Omental fat pad (tissue), 4 donors: ENCODE results near the gene HOXA1. TPM values are rescaled to one million over a fixed set of nuclear protein-coding genes. Genes with fewer than 3 reads are reported as not detected.

Experiments used
- ATAC-seq: fragments of 150-250 bp; one replicate; pipeline ENCODE4 v1.9.1; 2016; ENCODE audit warnings: mild to moderate bottlenecking, moderate library complexity; ENCODE audit not compliant: low FRiP score
- DNase-seq: peaks from one replicate; pipeline ENCODE4 v3.0.0-alpha.2; 2019; ENCODE audit warnings: low spot score
- total RNA-seq, 4 donors: library from RNA; depleted of rRNA; stranded (reverse); fragments of >200 nt; gene quantifications; one replicate each; pipeline ENCODE4 v1.1.0, GENCODE V29; 2016
- TF ChIP-seq, protein P1 (sequence below), 3 donors: fragments of 450-650 bp; IDR thresholded peaks; one replicate each; pipeline ENCODE4 v1.5.1; 2016 to 2017; ENCODE audit warnings: antibody characterized with exemption in 3 of 3, mild to moderate bottlenecking in 3 of 3, moderate library complexity in 2 of 3

HOXA1 gene
- total RNA-seq, 4 donors from 2014 or later, result 0.56 to 0.84 (median 0.77) TPM

DNA sequence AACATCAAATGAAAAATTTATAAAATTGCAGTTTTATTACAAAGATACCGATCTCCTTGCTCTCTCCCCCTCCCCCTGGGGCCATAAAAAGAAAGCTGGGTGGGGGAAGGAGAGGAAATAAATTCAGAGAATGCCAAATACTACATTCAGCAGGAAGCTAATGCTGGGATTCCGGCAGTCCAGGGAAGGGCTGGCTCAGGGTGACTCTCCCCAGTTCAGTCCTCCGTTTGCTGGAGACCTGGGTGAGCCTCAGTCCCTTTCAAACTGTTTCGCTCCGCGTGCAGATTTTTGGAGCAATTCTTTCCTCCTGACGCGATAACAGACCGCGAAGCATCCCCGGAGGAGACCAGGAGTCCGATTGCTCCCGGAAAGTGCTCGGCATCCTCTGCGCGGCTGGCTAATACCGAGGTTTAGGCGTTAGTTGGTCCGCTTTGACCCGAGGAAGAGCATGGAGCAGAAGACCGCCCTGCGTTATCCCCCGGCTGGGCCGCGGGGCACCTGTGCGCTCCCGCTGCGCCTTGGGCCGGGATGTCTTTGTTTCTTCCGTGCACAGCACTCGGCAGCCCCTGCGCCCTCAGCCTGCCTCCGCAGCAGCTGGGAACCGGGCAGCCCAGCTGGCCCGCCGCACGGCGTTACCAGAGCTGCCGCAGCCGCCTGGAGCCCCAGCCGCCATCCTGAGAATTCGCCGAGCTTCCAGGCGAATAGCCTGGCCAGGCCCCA, 10.5 kb upstream of the HOXA1 start:
- no peak for DNase-seq
- ATAC-seq, result no peak
- TF ChIP-seq, protein P1, sequence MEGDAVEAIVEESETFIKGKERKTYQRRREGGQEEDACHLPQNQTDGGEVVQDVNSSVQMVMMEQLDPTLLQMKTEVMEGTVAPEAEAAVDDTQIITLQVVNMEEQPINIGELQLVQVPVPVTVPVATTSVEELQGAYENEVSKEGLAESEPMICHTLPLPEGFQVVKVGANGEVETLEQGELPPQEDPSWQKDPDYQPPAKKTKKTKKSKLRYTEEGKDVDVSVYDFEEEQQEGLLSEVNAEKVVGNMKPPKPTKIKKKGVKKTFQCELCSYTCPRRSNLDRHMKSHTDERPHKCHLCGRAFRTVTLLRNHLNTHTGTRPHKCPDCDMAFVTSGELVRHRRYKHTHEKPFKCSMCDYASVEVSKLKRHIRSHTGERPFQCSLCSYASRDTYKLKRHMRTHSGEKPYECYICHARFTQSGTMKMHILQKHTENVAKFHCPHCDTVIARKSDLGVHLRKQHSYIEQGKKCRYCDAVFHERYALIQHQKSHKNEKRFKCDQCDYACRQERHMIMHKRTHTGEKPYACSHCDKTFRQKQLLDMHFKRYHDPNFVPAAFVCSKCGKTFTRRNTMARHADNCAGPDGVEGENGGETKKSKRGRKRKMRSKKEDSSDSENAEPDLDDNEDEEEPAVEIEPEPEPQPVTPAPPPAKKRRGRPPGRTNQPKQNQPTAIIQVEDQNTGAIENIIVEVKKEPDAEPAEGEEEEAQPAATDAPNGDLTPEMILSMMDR (IDR thresholded peaks at IDR 0.05), result no peak

DNA sequence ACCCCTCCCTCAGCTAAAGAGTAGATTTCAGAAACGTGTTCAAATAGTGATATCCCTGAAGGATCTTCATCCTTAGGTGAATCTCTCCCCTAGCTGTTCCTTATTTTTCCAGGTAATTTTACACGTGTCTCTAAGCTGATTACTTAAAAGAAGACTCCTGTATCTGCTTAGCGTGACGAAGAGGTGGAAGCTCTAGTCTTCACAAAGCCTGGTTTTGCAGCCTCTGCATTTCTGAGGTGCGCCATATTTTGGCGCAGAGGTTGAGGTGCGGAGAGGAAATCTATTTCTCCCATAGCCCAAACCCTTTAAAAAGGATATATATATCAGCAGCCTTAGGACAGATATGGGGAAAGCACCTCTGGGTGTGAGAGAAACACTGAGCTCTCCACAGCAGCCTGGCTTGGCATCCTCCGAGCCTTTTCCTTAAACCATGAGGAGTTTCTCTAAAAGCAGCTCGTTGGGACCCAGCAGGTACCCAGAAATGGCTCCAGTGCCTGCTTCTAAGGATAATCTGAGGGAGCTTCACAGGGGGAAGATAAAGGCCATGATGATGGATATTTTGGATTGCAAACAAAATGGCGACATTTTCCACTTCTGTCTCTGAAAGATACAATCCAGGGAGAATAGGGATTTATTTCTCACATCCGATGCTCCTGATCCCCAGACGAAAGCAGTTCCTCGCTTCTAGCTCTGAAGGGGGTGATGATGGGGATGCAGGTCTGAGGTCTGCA, 9.7 kb upstream of the HOXA1 start:
- ATAC-seq (no peak), DNase-seq (no peak)
- TF ChIP-seq, protein P1 (IDR thresholded peaks at IDR 0.05), result no peak

DNA sequence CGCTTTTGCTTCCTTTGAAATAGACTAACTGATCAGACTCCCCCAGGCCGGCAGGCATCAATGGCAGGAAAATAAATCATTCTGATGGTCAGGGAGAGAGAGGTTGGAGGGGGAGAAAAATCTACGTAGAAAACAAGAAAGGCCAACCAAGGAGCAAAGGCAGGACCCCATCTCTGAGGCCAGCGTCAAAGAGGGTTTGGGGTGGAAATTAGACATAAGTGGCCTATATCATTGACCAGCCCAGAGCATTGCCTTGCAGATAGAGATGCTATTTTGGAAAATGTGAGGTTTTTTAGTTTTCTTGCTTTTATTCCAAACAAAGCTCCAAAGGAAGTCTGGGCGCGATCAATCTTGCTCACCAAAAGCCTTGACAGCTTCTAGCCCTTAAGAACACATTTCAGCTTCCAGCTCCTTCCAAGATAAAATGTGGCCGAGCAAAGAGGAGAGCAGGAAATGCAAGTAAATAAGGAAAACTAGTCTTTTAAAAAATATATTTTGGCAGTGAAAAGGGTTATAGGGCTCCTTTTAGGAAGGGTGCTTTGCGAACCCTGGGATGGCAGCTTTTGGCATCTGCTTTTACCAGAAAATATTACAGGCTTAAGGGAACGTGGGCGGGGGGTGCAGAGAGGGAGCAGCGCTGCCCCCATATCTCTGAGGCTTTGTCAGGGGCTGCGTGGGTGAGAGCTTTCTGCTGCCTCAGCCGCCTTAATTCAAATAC, 8.7 kb upstream of the HOXA1 start:
- DNase-seq (no peak), ATAC-seq (no peak)
- TF ChIP-seq, protein P1 (IDR thresholded peaks at IDR 0.05), result no peak

DNA sequence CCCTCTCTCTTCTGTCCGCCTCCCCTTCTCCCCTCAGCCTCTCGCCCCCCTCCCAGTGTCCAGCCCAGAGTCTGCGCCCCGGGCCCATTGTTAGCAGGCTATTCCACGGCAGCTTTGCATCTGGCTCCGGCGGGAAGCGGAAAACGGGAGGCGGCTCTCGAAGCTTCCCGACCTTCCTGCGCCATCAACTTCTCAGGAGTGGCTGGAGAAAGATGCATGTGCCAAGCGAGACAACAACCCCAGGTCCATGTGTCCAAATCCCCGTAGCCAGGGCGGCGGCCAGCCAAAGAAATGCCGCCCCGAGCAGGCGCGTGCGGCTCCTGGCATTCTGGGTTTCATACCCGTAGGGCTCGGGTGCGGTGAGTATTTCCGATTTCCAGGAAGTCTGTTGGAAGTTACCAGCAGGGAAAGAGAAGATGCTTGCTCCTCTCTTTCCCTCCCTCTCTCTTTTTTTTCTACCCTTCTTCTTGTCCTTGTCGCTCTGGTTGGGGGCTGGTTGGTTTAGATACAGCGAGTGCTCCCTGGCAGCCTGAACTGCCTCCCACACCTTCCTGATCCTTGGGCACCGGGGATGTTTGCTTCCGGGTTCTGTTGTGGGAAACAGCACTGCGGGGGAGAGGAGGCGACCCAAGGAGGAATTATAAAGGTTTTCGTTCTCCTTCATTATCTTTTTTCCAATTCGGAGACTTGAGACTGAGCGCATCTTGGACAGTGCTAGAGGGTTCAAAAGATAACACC, 7.9 kb upstream of the HOXA1 start:
- no peak for DNase-seq
- ATAC-seq, result no peak
- TF ChIP-seq, protein P1 (IDR thresholded peaks at IDR 0.05), result no peak

DNA sequence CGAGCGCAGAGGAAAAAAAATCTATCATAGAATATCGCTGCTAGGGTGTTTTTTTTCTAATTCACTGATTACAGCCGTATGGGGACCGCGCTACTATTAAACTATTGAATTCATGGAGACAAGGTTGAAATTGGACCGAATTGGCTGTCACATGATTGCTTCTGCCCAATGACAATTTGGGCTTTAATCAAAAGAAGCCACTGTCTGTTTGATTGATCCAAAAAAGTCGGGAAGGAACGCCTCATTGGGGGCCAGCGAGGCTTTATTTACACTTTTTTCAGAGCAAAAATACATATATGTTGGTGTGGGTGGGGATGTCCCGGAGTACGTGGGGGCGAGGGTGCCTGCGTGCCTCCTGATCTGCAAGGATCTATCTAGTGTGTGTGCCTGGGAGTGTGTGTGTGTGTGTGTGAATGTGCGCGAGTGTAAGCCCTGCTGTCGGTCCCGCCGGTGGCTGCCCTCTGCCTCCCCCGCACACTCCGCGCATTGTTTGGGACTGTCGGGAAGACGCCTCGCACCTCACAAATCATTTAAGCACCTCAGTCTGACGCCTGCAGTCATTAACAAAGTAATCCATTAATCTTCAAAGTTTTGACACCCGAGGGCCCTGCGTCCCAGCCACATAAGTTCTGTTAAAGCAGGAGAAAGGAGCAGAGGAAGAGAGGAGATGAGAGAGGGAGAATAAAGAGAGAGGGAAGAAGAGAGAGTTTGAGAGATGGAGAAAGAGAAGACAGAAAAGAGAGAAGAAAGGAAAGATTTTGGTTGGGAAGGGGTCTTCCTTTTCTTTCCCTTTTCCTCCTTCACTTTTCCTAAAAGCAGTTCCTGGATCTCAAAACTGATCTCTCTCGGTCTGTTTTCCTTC, 7.0 kb upstream of the HOXA1 start, which contains the start of gene HOXA2:
Gene HOXA2 (minus strand): TSS at position 103 of the 862 bp plus-strand sequence. CDS start 183 bp downstream, outside the sequence.
- no peak for DNase-seq
- no peak for ATAC-seq
- TF ChIP-seq, protein P1 (IDR thresholded peaks at IDR 0.05), result no peak
